DMS53 (cell line): Measurements from ENCODE around the gene ZNF750.

ENCODE experiments used
- DNase-seq: peaks from one replicate; lab custom pipeline; 2025; lab: John Stamatoyannopoulos, UW

ZNF750 gene

DNA sequence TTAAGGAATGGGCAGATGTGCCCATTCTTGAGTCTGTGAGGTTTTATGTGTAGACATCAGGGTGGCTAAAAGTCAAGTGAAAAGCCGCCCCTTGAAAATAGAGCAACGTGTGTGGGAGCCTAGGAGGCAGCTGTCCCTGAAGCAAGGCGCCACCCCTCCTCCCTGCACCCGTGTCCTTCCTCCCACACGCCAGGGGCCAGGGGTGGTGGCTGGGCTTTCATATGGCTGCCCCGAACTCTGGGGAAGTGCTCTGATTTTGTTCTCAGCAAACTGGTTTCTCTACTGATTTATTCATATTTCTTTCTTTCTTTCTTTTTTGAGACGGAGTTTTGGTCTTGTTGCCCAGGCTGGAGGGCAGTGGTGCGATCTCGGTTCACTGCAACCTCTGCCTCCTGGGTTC lies 4.7 kb downstream of the ZNF750 start:
- no peak for DNase-seq

DNA sequence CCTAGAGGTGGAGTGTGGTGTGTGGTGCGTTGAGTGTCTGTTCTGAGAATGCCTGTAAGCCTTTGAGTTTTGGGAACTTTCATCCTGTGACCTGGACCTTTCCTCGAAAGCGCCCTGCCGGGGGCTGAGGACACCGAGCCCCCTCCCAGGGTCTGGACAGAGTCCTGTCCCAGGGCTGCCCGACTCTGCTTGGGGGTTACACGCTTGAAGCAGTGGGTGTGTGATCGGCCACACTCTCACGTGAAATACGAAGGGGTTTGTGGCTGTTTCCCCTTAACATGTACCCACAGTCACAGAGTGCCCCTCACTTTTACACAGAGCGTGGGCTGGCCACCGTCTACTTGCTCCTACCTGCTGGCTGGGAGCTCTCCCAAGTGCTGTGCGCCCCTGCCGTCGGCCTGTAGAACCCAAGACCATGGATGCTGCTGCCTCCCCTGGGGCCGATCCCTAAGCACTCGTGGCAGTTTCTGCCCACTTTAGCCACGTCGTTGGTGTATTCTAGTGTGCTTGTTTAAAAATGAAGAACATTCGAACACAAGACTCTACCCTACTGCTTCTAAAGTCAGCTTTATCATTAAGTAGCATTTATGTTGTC lies 6.8 kb downstream of the ZNF750 start:
- DNase-seq, result no peak

DNA sequence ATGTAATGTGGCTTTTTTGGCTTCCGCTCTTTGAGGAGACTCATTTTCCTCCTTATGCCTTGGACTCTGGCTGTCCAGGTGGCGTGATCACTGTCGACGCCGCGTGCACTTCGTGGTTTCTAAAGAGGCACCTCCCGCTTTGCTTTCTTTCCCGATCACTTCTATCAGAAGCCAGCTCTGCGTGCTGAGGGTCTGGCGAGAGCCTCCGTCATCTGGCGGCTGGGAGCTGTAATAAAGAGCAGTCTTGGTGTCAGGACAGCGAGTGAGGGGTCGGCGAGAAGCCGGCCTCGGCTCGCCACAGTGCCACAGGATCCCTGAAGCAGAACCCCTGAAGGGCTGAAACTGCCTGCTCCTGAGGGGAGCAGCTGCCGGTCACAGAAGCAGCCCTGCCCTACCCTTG lies 7.4 kb downstream of the ZNF750 start:
- DNase-seq, result no peak

DNA sequence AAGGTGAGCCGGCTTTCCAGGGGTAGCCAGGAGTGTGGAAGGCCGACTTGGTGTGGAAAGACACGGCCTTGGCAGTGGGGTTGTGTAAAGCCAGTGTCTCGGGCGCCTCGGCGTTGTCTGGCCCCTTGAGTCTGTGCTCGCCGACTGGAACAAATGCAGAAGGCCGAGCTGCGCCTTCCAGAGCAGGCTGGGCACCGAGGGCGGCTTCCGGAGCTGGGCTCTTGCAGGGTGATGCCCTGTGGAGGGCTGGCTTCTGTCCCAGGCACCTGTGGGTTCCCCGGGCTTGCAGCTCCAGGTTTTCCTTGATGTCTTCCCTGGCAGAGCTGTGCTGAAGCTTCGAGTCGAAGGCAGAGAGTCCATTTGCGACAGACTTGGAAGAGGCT lies 8.0 kb downstream of the ZNF750 start:
- DNase-seq, result no peak

DNA sequence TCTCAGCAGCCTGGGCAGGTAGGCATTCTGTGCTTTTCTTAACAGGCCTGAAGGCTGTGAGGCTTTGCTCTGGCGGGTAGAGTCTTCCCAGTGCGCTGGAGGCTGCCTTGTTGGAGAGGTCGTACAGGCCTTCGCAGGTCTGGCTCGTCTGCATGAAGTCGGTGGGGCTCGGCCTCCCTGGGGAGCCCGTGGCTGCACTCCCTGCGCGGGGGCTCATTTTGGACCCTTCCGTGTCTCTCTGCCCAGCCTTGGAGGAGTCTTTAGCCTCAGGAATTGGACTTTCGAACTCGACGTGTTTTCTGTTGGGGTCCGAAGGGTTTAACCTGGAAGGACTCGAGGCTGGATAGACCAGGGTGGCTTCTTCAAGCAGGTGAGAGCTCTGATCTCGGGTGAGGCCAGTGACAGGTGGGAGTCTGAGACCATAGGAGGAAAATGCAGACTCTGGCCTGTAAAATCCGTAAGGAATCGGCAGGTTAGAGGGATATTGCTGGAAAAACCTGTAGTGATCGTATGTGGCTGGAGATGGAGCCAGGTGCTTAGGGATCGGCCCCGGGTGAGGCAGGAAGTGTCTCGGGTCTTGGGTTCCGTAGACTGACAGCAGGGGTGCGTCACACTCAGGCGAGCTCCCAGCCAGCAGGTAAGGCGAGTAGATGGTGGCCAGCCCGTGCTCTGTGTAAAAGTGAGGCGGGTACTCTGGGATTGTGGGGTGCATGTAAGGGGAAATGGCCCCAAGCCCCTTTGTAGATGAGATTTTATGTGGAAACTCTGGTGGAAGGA lies 8.6 kb downstream of the ZNF750 start:
- no peak for DNase-seq

DNA sequence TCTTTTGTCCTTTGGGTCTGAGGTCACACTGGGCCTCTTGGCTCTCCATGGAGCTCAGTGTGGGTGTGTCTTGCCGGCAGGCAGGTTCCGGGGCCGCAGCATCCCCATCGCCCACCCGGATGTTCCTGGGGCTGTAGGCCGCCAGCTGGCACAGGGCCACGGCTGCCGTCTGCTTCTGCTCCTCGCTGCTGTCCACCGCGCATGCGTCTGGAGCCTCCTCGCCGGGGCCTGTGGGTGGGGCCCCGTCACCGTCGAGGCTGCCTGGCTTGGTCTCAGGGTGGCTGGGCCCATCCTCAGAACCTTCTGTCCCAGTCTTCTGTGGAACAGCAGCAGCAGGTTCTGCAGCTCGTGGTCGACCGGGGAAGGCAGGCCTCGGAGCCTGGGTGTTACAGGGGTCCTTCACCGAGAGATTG lies 9.6 kb downstream of the ZNF750 start:
- no peak for DNase-seq

DNA sequence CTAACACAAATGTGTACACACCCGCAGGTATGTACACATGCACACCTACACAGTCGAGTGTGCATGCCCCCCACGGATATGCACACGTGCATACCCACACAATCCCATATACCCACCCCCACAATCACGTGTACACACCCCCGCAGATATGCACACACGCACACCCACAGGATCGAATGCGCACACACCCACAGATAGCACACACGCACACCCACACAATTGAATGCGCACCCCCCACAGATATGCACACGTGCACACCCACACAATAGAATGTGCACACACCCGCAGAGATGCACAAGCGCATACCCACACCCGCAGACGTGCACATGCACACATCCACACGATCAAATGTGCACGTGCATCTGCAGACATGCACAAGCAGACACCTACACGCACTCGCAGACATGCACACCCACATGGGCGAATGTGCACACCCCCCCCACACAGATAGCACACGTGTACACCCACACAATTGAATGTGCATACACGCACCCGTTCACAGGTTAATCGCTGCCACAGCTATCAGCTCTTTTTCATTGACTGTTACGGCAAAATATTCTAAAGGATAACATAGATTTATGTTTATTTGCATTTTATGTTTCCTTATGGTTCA lies 10.8 kb downstream of the ZNF750 start:
- no peak for DNase-seq

DNA sequence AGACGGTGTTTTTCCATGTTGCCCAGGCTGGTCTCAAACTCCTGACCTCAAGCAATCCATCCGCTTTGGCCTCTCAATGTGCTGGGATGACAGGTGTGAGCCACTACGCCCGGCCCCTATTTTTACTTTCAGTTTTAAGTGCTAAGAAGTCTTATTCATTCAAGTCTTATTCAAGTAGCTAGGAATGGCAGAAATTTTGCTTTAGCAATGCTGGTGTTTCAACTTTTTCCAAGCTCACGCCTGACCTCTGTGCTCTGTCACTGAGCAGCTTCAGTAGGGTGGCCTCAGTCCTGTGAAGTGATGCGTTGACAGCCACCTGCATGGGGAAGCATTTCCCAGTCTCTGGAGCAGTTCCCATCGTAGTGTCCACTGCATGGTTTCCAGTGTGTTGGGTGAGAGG lies 12.9 kb downstream of the ZNF750 start:
- no peak for DNase-seq

DNA sequence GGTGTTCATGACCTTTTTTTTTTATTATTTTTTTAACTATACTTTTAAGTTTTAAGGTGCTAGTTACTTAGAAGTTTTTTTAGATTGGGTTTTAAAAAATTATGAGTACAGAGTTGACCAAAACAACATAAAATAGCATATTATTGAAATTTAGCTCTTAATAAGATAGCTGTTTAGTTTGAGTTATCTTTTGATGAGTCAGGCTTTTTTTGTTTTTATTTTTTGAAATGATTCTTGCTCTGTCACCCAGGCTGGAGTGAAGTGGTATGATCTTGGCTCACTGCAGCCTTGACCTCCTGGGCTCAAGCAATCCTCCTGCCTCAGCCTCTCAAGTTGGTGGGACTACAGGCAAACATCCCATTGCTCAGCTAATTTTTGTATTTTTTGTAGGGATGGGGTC lies 13.6 kb downstream of the ZNF750 start:
- no peak for DNase-seq

DNA sequence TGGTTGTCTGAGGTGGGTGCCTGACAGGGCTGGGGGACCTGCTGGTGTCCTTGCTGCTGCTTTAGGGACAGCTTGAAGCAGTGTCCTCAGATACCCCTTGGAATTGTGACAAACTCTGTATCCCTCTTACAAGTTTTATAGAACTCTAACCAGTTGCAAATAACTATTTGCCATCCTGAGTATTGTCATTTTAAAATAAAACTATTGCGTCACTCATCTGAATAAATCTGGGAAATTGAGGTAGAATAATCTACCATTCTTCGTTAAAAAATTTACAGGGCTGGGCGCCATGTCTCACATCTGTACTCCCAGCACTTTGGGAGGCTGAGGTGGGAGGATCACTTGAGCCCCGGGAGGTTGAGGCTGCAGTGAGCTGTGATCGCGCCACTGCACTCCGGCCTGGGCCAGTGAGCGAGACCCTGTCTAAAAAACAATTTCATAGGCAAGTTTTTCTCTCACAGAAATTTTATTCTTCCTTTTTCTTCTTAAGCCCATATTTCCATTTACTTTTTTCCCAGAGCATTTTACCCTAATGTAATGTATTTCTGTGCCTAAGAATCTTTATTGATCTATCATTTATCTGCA lies 14.2 kb downstream of the ZNF750 start:
- no peak for DNase-seq

DNA sequence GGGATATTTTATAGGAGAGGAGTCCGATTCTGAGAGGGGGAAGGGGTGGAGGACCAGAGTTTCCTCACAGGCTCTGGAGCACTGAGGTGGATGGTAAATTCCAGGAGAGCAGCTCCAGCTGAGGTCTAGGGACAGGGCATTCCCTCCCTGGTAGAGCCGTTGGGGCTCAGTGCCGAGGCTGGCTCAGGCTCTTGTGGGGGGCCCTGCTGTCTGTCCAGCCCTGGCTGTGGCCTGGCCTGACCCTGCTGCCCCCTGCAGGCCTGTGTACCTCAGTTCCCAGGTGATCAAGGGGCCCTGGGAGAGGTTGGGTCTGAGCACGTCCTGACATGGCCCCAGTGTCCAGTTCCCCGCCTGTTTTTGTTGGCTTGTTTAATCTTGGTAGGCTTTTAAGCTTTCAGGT lies 16.8 kb downstream of the ZNF750 start:
- peak; percentile 28 for DNase-seq

DNA sequence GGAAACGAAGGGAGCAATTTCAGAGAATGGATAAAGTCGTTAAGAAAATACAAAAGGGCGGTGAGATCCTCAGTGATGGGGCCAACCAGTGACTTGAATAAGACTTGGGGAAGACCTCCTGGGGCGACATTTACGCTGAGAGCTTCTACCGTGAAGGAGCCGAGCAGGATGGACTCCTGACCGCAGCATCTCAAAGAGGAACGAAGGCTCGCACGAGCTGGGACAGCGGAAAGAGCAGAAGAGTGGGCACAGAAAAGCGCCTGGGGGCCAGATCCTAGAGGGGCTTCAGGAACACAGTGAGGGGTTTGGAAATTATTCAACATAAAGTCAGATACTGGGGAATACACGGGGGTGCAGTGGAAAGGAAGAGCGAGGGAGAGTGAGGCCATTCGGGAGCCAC lies 17.5 kb downstream of the ZNF750 start:
- no peak for DNase-seq

DNA sequence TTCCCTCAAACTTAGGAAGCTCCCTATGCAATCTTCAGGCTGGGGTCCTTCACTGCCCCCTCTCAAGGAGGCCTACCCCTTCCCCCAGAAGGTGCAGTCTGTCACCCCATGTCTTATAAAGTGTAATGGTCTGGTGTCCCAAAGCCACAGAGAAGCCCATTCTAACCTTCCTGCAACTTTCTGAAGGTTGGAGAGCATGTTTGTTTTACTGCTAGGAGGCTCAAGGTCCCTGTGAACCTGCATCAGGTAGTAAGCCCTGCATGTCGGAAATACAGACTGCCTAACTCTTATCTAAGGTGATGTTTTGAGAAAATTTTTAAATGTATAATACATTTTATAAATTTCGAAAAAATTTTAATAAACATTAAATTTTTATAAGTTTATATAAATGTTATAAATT lies 18.3 kb downstream of the ZNF750 start:
- DNase-seq, result no peak

DNA sequence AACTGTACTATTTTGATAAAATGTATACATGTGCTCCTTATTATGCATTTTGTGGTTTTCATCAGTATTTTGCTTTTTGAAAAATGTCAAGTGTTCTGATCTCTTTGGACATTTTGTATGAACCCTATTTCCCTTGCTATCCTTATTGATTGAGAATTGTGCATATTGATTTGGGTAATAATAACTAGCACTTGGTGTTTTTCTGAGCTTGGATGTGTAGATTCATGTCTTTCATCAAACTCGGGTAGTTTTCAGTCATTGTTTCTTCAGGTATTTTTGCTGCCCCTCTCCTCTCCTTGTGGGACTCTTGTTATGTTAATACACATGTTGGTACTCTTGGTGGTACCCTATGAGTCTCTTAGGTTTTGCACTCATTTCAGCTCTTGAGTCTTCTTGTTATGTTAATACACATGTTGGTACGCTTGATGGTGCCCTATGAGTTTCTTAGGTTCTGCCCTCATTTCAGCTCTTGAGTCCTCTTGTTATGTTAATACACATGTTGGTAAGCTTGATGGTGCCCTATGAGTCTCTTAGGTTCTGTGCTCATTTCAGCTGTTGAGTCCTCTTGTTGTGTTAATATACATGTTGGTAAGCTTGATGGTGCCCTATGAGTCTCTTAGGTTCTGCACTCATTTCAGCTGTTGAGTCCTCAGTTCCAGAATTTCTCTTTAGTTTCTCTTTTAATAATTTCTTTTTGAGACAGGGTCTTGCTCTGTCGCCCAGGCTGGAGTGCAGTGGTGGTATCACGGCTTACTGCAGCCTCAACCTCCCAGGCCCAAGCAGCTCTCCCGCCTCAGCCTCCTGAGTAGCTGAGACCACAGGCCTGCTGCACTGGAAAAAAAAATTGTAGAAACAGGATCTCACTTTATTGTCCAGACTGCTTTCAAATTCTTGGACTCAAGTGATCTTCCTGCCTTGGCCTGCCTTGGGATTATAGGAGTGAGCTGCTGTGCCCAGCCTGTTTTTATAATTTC lies 19.3 kb downstream of the ZNF750 start:
- DNase-seq, result no peak

DNA sequence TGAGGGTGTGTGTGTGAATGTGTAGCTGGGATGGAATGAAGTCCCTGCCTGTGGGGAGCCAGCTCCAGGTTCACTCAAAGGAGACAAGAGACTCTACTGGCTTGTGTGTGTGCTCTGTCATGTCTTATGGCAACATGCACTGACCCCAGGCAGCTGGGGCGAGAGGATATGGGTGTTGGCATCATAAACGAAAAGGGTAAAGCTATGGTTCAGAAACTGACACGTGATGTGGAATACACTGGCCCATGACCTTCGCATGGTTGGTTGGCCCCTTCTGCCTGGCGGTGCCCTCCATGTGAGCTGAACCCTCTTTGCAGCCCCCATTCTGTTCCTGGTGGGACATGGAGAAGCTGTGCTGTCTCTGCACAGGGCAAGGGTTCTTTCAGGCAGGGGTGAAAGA lies 21.9 kb downstream of the ZNF750 start:
- DNase-seq, result no peak

DNA sequence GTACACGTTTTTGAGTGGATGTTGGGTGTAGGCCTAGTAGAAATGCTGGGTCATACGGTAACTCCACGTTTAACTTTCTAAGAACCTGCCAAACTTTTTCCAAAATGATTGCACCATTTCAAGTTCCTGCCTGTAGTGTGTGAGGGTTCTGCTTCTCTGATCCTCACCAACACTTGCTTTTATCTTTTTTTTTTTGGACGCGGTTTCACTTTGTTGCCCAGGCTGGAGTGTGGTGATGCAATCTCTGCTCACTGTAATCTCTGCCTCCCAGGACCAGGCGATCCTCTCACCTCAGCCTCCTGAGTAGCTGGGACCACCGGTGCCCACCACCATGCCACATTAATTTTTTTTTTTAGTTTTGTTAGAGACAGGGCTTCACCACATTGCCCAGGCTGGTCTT lies 23.5 kb downstream of the ZNF750 start:
- no peak for DNase-seq

DNA sequence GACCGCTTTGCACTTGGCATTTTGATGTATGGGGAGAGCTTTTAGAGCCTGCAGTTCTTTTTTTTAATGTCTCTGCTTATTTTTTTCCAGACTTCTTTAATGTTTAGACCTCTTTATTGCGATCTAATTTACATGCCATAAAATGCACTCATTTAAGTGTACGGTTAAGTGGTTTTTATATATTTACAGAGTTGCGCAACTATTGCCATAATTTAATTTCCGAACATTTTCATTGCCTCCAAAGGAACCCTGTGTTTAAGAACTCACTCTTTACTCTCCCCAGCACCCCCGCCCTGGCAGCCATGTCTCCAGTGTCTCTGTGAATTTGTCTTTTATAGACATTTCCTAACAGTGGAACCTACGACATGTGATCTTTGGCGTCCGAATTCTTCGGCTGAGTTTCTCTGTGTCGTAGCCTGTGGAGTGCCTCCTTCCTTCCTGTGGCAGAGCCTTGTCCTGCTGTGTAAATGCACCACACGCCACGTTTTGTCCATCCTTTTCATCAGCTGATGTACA lies 24.0 kb downstream of the ZNF750 start:
- DNase-seq, result no peak

DNA sequence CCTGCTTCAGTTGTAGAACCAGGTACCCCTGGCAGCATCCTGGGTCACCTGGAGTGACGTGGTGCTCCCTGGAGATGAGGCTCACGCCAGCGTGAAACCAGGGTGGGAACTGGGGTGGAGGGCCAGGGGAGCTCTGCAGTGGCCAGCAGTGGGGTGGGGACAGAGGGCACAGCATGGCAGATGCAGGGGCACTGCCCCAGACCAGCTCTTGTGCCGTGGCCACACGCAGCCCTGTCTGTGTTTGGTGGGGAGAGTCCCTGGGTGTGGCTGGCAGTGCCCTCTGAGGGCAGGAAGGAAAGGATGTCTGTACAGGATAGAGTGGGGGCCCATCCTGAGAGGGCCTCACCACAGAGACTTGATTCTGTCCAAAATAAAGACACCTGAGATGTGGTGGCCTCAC lies 24.5 kb downstream of the ZNF750 start:
- no peak for DNase-seq

DNA sequence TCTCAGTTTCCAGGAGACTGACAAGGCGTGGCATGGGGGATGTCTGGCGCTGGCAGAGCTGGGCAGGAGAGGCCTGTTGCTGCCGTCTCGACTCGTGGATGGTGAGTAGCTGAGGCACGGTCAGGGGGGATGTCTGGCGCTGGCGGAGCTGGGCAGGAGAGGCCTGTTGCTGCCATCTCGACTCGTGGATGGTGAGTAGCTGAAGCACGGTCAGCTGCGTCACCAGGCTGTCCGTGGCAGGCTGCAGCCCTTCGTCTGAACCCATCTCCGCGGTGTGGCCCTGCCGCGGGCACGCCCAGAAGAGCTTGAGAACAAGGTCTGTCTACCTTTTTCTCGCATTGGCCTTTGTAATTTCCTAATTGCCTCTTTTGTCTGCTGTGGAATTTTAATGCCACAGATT lies 25.0 kb downstream of the ZNF750 start:
- no peak for DNase-seq

DNA sequence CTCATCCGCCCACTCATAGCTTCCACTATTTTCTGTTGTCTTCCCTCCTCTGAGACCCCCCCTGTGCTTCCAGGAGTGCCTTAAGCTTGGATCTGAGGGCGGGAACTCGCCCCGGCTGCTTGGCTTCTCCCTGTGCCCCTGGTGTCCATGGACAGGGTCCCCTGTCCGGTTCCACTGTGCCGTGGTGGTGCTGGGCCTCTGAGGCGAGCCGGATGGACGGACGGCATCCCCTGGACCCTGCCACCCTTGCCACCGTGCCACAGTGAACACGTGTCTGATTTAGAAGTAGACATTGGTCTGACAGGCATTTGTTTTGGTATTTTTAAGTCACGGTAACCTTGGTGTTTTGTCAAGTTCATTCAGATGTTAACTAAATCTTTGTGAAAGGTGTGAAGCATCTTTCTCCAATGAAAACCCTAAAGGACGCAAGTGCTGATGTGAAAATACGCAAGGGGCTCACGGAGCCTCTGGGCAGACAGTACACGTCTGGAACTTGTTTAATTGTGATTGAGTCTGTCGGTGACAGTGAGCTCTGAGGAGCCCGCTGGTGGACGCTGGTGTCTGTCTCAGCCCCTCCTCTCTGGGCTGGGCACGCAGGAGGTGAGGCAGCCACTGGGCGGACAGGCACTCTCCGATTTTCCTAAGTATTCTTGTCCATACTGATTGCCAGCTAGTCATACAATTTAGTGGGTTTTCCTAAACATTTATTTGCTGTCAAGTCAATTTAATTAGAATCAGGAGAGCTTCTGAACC lies 26.3 kb downstream of the ZNF750 start:
- no peak for DNase-seq

DNA sequence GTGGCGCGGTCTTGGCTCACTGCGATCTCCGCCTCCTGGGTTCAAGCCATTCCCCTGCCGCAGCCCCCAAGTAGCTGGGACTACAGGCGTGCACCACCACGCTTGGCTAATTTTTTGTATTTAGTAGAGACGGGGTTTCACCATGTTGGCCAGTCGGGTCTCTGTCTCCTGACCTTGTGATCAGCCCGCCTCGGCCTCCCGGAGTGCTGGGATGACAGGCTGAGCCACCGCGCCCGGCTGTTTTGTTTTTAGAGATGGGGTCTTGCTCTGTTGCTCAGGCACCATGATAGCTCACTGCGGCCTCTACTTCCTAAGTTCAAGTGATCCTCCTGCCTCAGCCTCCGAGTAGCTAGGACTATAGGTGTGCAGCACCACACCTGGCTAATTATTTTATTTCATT lies 27.2 kb downstream of the ZNF750 start:
- DNase-seq, result no peak
